ENCODE data around the gene VSTM2A.

VSTM2A gene

DNA sequence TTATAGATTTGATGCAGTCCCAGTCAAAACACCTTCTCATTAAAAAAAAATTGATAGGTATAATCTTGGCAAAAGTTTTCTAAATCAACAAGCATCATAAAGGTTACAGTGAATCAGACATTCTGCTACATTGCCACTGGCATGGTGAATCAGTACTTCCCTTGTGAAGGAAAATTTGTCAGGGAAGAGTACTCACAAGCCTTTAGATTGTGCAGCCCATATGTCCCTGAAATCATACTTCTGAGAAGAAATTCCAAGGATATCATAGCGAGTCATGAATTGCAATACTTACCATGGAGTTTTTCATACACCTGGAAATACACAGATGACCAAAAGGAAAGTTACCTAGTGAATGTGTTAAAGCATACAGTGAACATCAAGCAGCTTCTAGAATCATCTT is 17.2 kb downstream of the VSTM2A start:
- Histone ChIP-seq H3K4me2 (ENCODE audit: low read length) (no peak overlapping the region), H3K4me3 (ENCODE audit: low read length) (no peak overlapping the region), H3K27ac (ENCODE audit: low read length) (no peak overlapping the region), H3K9ac (ENCODE audit: low read length) (no peak overlapping the region), H3K36me3 (replicated peaks; ENCODE audit: low read depth, low read length) (no peaks in the 10 kb centered on the region), H3K4me1 (ENCODE audit: low read length) (peaks cover 16% of the 10 kb centered on the region), H2AFZ (ENCODE audit: low read depth, low read length) (no peak overlapping the region), H4K20me1 (ENCODE audit: insufficient read depth, low read length) (no peaks in the 10 kb centered on the region), H3K79me2 (ENCODE audit: low read length) (no peaks in the 10 kb centered on the region), H3K9me3 (ENCODE audit: insufficient read depth, low read length) (no peaks in the 10 kb centered on the region), H3K27me3 (ENCODE audit: low read depth, low read length) (no peaks in the 10 kb centered on the region)
- no peak for TF ChIP-seq EZH2phosphoT487 (IDR thresholded peaks at IDR 0.05; ENCODE audit: low read depth)
- TF ChIP-seq, protein P1, sequence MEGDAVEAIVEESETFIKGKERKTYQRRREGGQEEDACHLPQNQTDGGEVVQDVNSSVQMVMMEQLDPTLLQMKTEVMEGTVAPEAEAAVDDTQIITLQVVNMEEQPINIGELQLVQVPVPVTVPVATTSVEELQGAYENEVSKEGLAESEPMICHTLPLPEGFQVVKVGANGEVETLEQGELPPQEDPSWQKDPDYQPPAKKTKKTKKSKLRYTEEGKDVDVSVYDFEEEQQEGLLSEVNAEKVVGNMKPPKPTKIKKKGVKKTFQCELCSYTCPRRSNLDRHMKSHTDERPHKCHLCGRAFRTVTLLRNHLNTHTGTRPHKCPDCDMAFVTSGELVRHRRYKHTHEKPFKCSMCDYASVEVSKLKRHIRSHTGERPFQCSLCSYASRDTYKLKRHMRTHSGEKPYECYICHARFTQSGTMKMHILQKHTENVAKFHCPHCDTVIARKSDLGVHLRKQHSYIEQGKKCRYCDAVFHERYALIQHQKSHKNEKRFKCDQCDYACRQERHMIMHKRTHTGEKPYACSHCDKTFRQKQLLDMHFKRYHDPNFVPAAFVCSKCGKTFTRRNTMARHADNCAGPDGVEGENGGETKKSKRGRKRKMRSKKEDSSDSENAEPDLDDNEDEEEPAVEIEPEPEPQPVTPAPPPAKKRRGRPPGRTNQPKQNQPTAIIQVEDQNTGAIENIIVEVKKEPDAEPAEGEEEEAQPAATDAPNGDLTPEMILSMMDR (IDR thresholded peaks at IDR 0.05; ENCODE audit: low read depth, low read length): no peak

DNA sequence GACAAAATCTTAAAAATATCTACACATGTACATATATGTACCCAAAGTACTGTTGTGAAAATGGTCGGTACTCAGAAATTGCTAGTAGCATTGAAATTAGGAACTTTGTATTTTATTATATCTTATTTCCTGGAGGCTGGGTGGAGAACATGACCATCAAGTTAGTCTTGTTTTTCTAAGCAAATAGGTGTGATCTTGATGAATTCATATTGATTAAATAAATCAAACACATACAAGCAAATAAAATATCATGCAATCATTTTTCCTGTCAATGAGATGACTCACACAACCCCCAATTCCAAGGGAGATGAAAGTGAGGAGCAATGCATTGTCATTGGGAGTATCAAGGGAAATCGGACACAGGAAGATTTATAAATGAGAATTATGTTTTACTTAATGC is 18.0 kb downstream of the VSTM2A start:
- Histone ChIP-seq H3K9ac (ENCODE audit: low read length) (no peak overlapping the region), H3K9me3 (ENCODE audit: insufficient read depth, low read length) (no peaks in the 10 kb centered on the region), H2AFZ (ENCODE audit: low read depth, low read length) (no peak overlapping the region), H3K4me1 (ENCODE audit: low read length) (peaks cover 16% of the 10 kb centered on the region), H3K79me2 (ENCODE audit: low read length) (no peaks in the 10 kb centered on the region), H3K27ac (ENCODE audit: low read length) (no peak overlapping the region), H3K36me3 (replicated peaks; ENCODE audit: low read depth, low read length) (no peaks in the 10 kb centered on the region), H4K20me1 (ENCODE audit: insufficient read depth, low read length) (no peaks in the 10 kb centered on the region), H3K27me3 (ENCODE audit: low read depth, low read length) (no peaks in the 10 kb centered on the region), H3K4me3 (ENCODE audit: low read length) (no peak overlapping the region), H3K4me2 (ENCODE audit: low read length) (no peak overlapping the region)
- TF ChIP-seq, protein P1 (IDR thresholded peaks at IDR 0.05; ENCODE audit: low read depth, low read length): no peak
- no peak for TF ChIP-seq EZH2phosphoT487 (IDR thresholded peaks at IDR 0.05; ENCODE audit: low read depth)

DNA sequence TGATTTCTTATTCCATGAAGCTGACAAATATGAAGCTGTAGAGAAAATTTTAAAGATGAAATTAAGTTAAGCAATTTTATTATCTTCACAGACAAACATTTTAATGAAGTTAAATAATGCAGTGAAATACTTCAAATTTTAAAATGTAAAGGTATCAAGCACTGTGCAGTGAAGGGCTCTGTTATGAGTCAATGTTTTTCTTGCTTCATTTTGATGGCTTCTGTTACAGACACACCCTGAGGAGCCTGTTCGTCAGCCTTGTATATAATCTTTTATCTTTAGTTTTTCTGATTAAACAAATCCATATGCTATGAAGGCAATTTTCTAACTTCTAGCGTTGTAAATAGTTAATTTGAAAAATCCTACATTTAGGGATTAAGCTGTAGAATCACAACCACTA is 18.5 kb downstream of the VSTM2A start:
- Histone ChIP-seq H3K79me2 (ENCODE audit: low read length) (no peaks in the 10 kb centered on the region), H3K36me3 (replicated peaks; ENCODE audit: low read depth, low read length) (no peaks in the 10 kb centered on the region), H3K27ac (ENCODE audit: low read length) (no peak overlapping the region), H2AFZ (ENCODE audit: low read depth, low read length) (no peak overlapping the region), H3K4me2 (ENCODE audit: low read length) (no peak overlapping the region), H3K4me3 (ENCODE audit: low read length) (no peak overlapping the region), H4K20me1 (ENCODE audit: insufficient read depth, low read length) (no peaks in the 10 kb centered on the region), H3K9me3 (ENCODE audit: insufficient read depth, low read length) (no peaks in the 10 kb centered on the region), H3K27me3 (ENCODE audit: low read depth, low read length) (no peaks in the 10 kb centered on the region), H3K4me1 (ENCODE audit: low read length) (peaks cover 16% of the 10 kb centered on the region), H3K9ac (ENCODE audit: low read length) (no peak overlapping the region)
- TF ChIP-seq EZH2phosphoT487 (IDR thresholded peaks at IDR 0.05; ENCODE audit: low read depth): no peak
- TF ChIP-seq, protein P1 (IDR thresholded peaks at IDR 0.05; ENCODE audit: low read depth, low read length): no peak

DNA sequence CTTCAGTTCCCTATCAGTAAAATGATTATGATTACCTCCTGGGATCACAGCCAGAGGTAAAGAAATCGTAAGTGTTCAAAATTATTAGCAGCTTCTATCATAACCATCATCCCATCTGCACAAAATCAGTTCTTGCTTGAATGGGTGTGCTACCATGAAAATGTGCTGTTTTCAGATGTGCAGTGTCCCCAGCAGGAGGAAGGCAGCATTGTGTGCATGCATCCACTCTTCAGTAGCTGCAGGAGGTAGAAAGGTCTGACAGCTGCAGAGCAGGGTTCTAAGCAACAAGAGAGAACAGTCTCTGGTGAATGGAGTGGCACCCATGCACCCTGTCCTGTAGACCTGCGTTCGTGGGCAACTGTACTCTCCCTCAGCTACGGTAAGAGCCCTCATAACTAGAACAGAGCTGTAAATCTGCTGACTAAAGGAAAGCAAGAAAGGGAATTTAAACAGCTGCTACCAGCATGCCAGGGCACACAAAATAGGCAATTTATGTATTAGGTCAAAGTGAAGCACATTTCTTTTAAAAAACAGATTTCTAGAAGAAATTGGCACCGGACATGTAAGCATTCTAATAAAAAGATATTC is 21.2 kb downstream of the VSTM2A start:
- Histone ChIP-seq H3K9ac (ENCODE audit: low read length) (no peak overlapping the region), H2AFZ (ENCODE audit: low read depth, low read length) (no peak overlapping the region), H3K4me3 (ENCODE audit: low read length) (no peak overlapping the region), H3K27ac (ENCODE audit: low read length) (0 out of 2 replicates have a peak overlapping the region, but pooled peaks have one; percentile 5), H3K79me2 (ENCODE audit: low read length) (no peaks in the 10 kb centered on the region), H3K4me1 (ENCODE audit: low read length) (peaks cover 16% of the 10 kb centered on the region), H3K27me3 (ENCODE audit: low read depth, low read length) (no peaks in the 10 kb centered on the region), H3K4me2 (ENCODE audit: low read length) (peak overlapping the region; percentile 44), H4K20me1 (ENCODE audit: insufficient read depth, low read length) (no peaks in the 10 kb centered on the region), H3K36me3 (replicated peaks; ENCODE audit: low read depth, low read length) (no peaks in the 10 kb centered on the region), H3K9me3 (ENCODE audit: insufficient read depth, low read length) (no peaks in the 10 kb centered on the region)
- TF ChIP-seq, protein P1 (IDR thresholded peaks at IDR 0.05; ENCODE audit: low read depth, low read length): no peak
- TF ChIP-seq EZH2phosphoT487 (IDR thresholded peaks at IDR 0.05; ENCODE audit: low read depth): no peak
